HG03025 (cell line): ENCODE data around the gene MINDY4.

Source experiments
- ATAC-seq: cut with Tn5 transposase; IDR thresholded peaks from one replicate; pipeline ENCODE4 v1.9.1; 2021; ENCODE audit warnings: mild to moderate bottlenecking, moderate library complexity; ENCODE audit not compliant: unreplicated experiment, low FRiP score

MINDY4 gene

GRCh38 chr7:30869794-30870611 is 98.8 kb downstream of the MINDY4 start:
- ATAC-seq: no peak

GRCh38 chr7:30870821-30871518 is 99.8 kb downstream of the MINDY4 start:
- ATAC-seq: no peak

GRCh38 chr7:30871655-30872054 is 100.4 kb downstream of the MINDY4 start:
- ATAC-seq: no peak

GRCh38 chr7:30873207-30873606 is 102.0 kb downstream of the MINDY4 start:
- no peak for ATAC-seq

GRCh38 chr7:30873656-30874055 is 102.4 kb downstream of the MINDY4 start:
- no peak for ATAC-seq

GRCh38 chr7:30874656-30875302 is 103.6 kb downstream of the MINDY4 start:
- ATAC-seq: no peak

- ATAC-seq: no peak
Observed at GRCh38 chr7:30877015-30877769, 106.0 kb downstream of the MINDY4 start.

- no peak for ATAC-seq
Observed at GRCh38 chr7:30877993-30878392, 106.8 kb downstream of the MINDY4 start.

- ATAC-seq: no peak
Observed at GRCh38 chr7:30879139-30880124, 108.2 kb downstream of the MINDY4 start.

- ATAC-seq: no peak
Observed at GRCh38 chr7:30880125-30880720, 109.0 kb downstream of the MINDY4 start.

GRCh38 chr7:30880941-30881340 is 109.7 kb downstream of the MINDY4 start:
- no peak for ATAC-seq

- ATAC-seq: no peak
Observed at GRCh38 chr7:30881448-30881847, 110.2 kb downstream of the MINDY4 start.

GRCh38 chr7:30884881-30885280 is 113.7 kb downstream of the MINDY4 start:
- ATAC-seq: no peak

- ATAC-seq: no peak
Observed at GRCh38 chr7:30886608-30887011, 115.4 kb downstream of the MINDY4 start.

- no peak for ATAC-seq
Observed at GRCh38 chr7:30887464-30887872, 116.3 kb downstream of the MINDY4 start.

- ATAC-seq: no peak
Observed at GRCh38 chr7:30888747-30889146, 117.5 kb downstream of the MINDY4 start.

- no peak for ATAC-seq
Observed at GRCh38 chr7:30890226-30890625, 119.0 kb downstream of the MINDY4 start.

- no peak for ATAC-seq
Observed at GRCh38 chr7:30893357-30893756, 122.1 kb downstream of the MINDY4 start.

GRCh38 chr7:30894009-30894408 is 122.8 kb downstream of the MINDY4 start:
- no peak for ATAC-seq
